GM12875 (cell line): ENCODE measurements around the gene SNIP1.
"Not testable (repeated sequence)": the region's sequence is repeated elsewhere in the genome, so short reads cannot be mapped to it uniquely, and the experiment has no call there.

Source experiments
- H3K4me3 ChIP-seq: one replicate; pipeline ENCODE4 v1.5.1; 2011; ENCODE audit warnings: low read depth, low read length, control low read depth
- TF ChIP-seq, protein P1 (sequence below): IDR thresholded peaks from 2 replicates; pipeline ENCODE4 v1.5.1; 2011; ENCODE audit warnings: low read depth, mild to moderate bottlenecking, control low read depth, inconsistent platforms, low read length, moderate library complexity, borderline replicate concordance; ENCODE audit not compliant: insufficient read depth

The SNIP1 gene

GRCh38 chr1:37562984-37563383, 8.9 kb upstream of the SNIP1 start:
- no peak overlapping the region for H3K4me3 ChIP-seq
- TF ChIP-seq, protein P1, sequence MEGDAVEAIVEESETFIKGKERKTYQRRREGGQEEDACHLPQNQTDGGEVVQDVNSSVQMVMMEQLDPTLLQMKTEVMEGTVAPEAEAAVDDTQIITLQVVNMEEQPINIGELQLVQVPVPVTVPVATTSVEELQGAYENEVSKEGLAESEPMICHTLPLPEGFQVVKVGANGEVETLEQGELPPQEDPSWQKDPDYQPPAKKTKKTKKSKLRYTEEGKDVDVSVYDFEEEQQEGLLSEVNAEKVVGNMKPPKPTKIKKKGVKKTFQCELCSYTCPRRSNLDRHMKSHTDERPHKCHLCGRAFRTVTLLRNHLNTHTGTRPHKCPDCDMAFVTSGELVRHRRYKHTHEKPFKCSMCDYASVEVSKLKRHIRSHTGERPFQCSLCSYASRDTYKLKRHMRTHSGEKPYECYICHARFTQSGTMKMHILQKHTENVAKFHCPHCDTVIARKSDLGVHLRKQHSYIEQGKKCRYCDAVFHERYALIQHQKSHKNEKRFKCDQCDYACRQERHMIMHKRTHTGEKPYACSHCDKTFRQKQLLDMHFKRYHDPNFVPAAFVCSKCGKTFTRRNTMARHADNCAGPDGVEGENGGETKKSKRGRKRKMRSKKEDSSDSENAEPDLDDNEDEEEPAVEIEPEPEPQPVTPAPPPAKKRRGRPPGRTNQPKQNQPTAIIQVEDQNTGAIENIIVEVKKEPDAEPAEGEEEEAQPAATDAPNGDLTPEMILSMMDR = no peak

DNA sequence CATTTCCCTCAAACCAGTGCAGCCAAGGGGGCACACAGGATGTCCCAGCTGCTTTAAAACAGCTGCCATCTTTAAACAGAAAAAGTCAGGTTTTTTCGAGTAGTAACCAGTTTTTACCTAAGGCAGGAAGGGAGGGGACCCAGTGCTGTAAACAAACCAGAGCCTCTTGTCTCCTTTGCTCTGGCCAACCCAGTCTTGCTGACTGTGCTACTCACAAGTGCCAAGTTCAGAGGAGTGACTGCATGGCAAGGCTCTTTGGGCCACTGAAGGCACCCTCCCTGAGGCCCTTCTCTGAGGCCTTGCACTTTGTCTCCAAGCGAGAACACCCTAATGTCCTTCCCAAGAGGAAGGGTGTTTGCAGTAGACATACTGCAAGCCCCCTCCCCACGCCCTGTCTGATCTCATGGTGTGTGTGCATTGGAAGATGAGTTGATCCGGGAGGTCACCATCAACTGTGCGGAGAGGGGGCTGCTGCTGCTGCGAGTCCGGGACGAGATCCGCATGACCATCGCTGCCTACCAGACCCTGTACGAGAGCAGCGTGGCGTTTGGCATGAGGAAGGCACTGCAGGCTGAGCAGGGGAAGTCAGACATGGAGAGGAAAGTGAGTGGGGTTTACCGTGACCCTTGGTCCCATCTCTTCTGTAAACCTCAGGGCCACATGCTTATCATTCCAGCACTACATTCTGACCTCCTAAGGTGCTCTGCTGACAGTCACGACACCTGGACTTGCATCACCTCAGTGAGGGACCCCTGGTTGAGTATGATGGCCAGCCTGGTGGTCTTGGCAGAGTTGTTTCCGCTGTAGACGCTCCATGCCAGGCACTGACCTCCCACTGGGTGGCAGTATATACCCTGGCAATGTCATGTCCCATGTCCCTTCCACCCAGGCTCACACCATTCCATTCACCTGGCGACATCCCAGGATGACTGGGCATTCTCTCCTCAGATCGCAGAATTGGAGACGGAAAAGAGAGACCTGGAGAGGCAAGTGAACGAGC, 7.3 kb upstream of the SNIP1 start:
- H3K4me3 ChIP-seq = no peak overlapping the region
- TF ChIP-seq, protein P1 = peak; percentile 73; the same call in 1 of the 2 replicates

- H3K4me3 ChIP-seq = no peak overlapping the region
- TF ChIP-seq, protein P1 = no peak
Measured at GRCh38 chr1:37560401-37561132, 6.5 kb upstream of the SNIP1 start.

DNA sequence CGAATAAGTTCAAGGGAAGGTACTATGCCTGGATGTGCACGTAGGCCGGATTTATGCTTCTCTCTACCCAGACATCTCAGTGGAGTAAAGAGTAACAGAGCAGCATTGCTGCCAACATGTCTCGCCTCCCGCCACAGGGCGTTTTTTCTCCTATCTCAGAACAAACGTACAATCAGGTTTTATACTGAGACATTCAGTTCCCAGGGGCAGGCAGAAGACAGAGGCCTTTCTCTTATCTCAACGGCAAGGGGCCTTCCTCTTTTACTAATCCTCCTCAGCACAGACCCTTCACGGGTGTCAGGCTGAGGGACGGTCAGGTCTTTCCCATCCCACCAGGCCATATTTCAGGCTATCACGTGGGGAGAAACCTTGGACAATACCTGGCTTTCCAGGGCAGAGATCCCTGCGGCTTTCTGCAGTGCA, 5.9 kb upstream of the SNIP1 start:
- not testable (repeated sequence) for H3K4me3 ChIP-seq

GRCh38 chr1:37559080-37559479, 5.0 kb upstream of the SNIP1 start:
- no peak overlapping the region for H3K4me3 ChIP-seq
- TF ChIP-seq, protein P1 = no peak

DNA sequence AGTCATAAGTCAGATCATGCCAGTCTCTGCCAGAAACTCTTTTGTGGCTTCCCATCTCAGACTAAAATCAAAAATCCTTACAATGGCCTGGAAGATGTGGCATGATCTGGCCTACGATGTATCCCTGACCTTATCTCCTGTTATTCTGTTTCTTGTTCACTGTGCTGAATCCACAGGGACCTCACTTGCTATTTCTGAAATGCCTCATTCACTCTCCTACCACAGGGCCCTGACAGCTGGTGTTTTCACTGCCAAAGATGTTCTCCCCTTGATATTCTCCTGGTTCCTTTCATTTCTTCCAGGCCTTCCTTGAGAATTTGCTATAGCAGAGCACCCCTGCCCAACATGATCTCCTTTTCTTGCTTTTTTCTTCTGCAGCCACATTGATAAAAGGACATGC, 4.3 kb upstream of the SNIP1 start:
- TF ChIP-seq, protein P1 = no peak
- H3K4me3 ChIP-seq = no peak overlapping the region

GRCh38 chr1:37557402-37557801, 3.3 kb upstream of the SNIP1 start:
- H3K4me3 ChIP-seq = no peak overlapping the region
- TF ChIP-seq, protein P1 = no peak
